ENCODE measurements around the gene FBXO47. TPM values are rescaled to one million over a fixed set of nuclear protein-coding genes. Genes with fewer than 3 reads are reported as not detected.
A peak's percentile ranks its signal among the peaks of the same experiment; 100 is the strongest.

Gene FBXO47
- not detected in 2 replicates for total RNA-seq (2014; rRNA removed; shearing (Covaris generic))

DNA sequence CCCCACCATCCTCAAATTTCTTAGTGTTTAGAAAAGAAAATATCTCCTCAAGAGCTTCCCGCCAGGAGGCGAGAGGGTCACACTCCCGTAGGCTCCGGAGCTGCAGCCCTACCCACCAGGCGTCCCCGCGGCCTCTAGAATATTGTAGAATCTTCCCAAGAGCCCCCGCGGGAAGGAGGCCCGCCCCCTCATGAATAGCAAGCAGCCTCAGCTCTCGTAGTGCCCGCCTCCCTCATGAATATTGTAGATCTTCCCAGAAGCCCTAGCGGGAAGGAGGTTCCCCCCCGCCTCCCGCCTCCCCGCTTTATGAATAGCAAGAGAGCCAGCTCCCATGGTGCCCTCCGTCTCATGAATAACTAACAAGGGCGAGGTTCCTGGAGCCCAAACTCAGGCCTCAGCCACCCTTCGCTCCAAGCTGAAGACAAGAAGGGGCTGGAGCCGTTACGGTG is at the start of gene FBXO47:
FBXO47 (minus strand) TSS at position 114 of the 449 bp plus-strand sequence. CDS start 4,378 bp downstream, outside the sequence.
- H3K36me3 ChIP-seq (replicated peaks; ENCODE audit: control insufficient read depth, insufficient read depth, low read length) = no peaks in the 10 kb centered on the region
- H3K27me3 ChIP-seq (ENCODE audit: control insufficient read depth, insufficient read depth, low read length) = no peaks in the 10 kb centered on the region
- DNase-seq = peak; percentile 82
- no peak within 1 kb of the TSS for H3K4me3 ChIP-seq (ENCODE audit: insufficient read depth, low read depth, low read length)

- Histone ChIP-seq H3K27me3 (ENCODE audit: control insufficient read depth, insufficient read depth, low read length) (no peaks in the 10 kb centered on the region), H3K4me3 (ENCODE audit: insufficient read depth, low read depth, low read length) (no peak overlapping the region), H3K36me3 (replicated peaks; ENCODE audit: control insufficient read depth, insufficient read depth, low read length) (no peaks in the 10 kb centered on the region)
- no peak for DNase-seq
Measured at GRCh38 chr17:39016193-39017153, 49.3 kb upstream of the FBXO47 start.

DNA sequence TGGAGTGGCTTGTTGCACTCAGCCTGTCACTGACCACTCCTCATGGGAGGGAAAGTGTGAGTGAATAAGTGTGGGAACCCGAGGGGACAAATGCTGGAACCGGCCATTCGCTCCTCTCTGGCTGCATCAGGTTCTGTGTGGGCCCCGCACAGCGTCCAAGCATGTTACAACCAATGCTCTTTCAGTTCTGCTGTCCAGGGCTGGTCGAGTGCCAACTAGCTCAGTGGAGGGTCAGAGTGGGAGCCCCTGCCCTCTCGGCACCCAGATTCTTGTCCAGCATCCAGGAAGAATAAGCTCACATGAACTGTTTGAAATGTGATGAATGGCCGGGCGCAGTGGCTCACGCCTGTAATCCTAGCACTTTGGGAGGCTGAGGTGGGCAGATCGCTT is 48.3 kb upstream of the FBXO47 start:
- H3K36me3 ChIP-seq (replicated peaks; ENCODE audit: control insufficient read depth, insufficient read depth, low read length) = no peaks in the 10 kb centered on the region

GRCh38 chr17:39014795-39015545 is 47.8 kb upstream of the FBXO47 start:
- no peak for DNase-seq
- Histone ChIP-seq H3K27me3 (ENCODE audit: control insufficient read depth, insufficient read depth, low read length) (no peaks in the 10 kb centered on the region), H3K36me3 (replicated peaks; ENCODE audit: control insufficient read depth, insufficient read depth, low read length) (no peaks in the 10 kb centered on the region), H3K4me3 (ENCODE audit: insufficient read depth, low read depth, low read length) (no peak overlapping the region)

More for the DNA sequence above, 48.3 kb upstream of the FBXO47 start:
- H3K27me3 ChIP-seq (ENCODE audit: control insufficient read depth, insufficient read depth, low read length) = no peaks in the 10 kb centered on the region
- no peak for DNase-seq
- H3K4me3 ChIP-seq (ENCODE audit: insufficient read depth, low read depth, low read length) = no peak overlapping the region

DNA sequence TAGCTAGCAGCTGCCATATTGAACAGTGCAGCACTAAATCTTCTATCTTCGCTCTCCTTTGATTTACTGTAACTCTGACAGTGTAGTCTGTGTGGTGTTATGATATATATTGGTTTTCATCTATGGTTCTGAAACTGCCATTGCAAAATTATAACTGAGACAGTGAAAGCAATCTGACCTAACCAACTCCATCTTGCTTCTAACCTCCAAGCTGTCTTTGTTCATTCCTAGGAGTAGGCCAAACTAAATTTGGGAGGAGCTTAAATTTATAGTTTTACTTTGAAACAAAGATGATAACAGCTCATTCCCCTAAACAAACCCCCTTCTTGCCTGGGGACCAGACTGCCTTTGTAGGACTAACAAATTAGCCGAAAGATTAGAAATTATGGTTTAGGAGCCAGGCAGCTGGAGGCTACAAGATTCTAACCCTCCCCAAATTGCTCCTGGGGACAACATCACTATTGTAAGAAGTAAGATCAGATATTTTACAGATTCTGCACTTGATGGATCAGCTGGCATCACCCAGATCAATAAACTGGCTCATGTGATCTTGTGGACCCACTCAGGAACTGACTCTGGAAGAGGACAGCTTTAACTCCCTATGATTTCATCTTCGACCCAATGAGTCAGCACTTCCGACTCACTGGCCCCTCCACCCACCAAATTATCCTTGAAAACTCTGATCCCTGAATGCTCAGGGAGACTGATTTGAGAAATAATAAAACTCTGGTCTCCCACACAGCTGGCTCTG is 47.0 kb upstream of the FBXO47 start:
- H3K36me3 ChIP-seq (replicated peaks; ENCODE audit: control insufficient read depth, insufficient read depth, low read length) = no peaks in the 10 kb centered on the region
- no peak overlapping the region for H3K4me3 ChIP-seq (ENCODE audit: insufficient read depth, low read depth, low read length)
- DNase-seq = no peak
- H3K27me3 ChIP-seq (ENCODE audit: control insufficient read depth, insufficient read depth, low read length) = no peaks in the 10 kb centered on the region

GRCh38 chr17:39012725-39013124 is 45.5 kb upstream of the FBXO47 start:
- Histone ChIP-seq H3K36me3 (replicated peaks; ENCODE audit: control insufficient read depth, insufficient read depth, low read length) (no peaks in the 10 kb centered on the region), H3K27me3 (ENCODE audit: control insufficient read depth, insufficient read depth, low read length) (no peaks in the 10 kb centered on the region), H3K4me3 (ENCODE audit: insufficient read depth, low read depth, low read length) (no peak overlapping the region)
- DNase-seq = no peak

DNA sequence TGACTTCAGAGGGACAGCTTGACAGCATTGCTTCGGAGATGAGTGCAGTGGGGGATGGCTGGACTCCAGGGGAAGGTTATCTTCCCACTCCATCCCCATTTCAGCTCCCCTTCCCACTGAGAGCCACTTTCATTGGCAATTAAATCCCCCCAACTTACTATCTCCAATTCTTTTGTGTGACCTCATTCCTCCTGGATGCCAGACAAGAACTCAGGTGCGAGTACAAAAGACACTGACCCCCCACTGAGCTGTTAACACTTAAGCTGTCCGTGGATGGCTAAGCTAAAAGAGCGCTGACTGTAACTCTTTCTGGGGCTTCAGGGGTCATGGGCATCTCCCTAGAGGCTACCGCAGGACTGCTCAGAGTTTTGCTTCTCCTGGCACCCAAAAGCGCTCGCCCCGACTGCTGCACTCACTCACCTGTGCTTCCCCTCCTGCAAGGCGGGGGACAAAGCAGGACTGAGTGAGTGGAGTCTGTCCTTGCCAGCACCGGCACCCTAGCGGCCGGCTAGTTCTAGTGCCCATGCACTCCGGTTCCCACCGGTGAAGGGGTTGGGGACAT is 44.8 kb upstream of the FBXO47 start:
- no peaks in the 10 kb centered on the region for H3K36me3 ChIP-seq (replicated peaks; ENCODE audit: control insufficient read depth, insufficient read depth, low read length)
- DNase-seq = peak; percentile 54
- H3K4me3 ChIP-seq (ENCODE audit: insufficient read depth, low read depth, low read length) = peak overlapping the region; percentile 35
- H3K27me3 ChIP-seq (ENCODE audit: control insufficient read depth, insufficient read depth, low read length) = no peaks in the 10 kb centered on the region

GRCh38 chr17:39009581-39010001 is 42.4 kb upstream of the FBXO47 start:
- Histone ChIP-seq H3K27me3 (ENCODE audit: control insufficient read depth, insufficient read depth, low read length) (no peaks in the 10 kb centered on the region), H3K4me3 (ENCODE audit: insufficient read depth, low read depth, low read length) (no peak overlapping the region), H3K36me3 (replicated peaks; ENCODE audit: control insufficient read depth, insufficient read depth, low read length) (no peaks in the 10 kb centered on the region)
- no peak for DNase-seq

GRCh38 chr17:39008633-39009032 is 41.4 kb upstream of the FBXO47 start:
- Histone ChIP-seq H3K4me3 (ENCODE audit: insufficient read depth, low read depth, low read length) (no peak overlapping the region), H3K36me3 (replicated peaks; ENCODE audit: control insufficient read depth, insufficient read depth, low read length) (no peaks in the 10 kb centered on the region), H3K27me3 (ENCODE audit: control insufficient read depth, insufficient read depth, low read length) (no peaks in the 10 kb centered on the region)
- no peak for DNase-seq

GRCh38 chr17:39002991-39003715 is 36.0 kb upstream of the FBXO47 start:
- H3K4me3 ChIP-seq (ENCODE audit: insufficient read depth, low read depth, low read length) = no peak overlapping the region
- no peaks in the 10 kb centered on the region for H3K27me3 ChIP-seq (ENCODE audit: control insufficient read depth, insufficient read depth, low read length)
- DNase-seq = no peak
- H3K36me3 ChIP-seq (replicated peaks; ENCODE audit: control insufficient read depth, insufficient read depth, low read length) = no peaks in the 10 kb centered on the region

DNA sequence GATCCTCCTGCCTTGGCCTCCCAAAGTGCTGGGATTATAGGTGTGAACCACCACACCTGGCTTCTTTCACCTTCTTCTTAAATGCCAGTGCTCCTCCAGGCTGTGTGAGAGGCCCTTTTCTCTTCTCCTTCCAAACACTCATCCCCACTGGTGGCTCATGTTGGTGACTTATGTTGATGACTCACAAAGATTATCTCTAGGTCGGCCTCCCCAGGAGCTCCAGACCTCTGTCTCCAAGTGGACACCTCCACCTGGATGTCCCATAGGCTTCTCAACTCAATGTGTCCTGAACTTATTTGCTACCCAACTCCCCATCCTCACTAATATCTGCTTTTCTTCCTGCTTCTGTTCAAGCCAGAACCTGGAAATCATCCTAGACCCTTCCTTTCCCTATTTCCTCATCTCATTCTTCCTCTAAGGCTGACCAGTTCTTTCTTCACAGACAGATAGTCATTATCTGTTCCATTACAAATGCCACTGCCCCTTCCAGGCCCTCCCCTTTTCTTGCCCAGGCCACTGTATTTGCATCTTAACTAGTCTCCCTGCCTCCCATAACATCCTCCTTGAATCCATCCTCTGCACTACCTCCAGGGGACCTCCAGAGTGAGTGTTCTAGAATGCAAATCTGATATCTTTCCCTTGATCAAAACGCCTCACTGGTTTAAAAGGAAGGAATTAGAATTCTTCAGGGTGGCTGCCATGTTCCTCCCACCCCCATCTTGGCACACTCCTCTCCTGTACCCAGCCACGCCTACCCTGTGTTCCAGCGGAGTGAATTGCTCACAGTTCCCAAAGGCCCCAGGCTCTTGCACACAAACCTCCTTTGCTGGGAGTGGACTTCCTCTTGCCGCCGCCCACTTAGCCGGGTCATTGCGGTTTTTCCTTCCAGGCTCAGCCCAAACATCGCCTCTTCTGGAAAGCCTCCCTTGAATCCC is 34.8 kb upstream of the FBXO47 start:
- H3K27me3 ChIP-seq (ENCODE audit: control insufficient read depth, insufficient read depth, low read length) = no peaks in the 10 kb centered on the region
- H3K4me3 ChIP-seq (ENCODE audit: insufficient read depth, low read depth, low read length) = no peak overlapping the region
- peak; percentile 35 for DNase-seq
- no peaks in the 10 kb centered on the region for H3K36me3 ChIP-seq (replicated peaks; ENCODE audit: control insufficient read depth, insufficient read depth, low read length)

DNA sequence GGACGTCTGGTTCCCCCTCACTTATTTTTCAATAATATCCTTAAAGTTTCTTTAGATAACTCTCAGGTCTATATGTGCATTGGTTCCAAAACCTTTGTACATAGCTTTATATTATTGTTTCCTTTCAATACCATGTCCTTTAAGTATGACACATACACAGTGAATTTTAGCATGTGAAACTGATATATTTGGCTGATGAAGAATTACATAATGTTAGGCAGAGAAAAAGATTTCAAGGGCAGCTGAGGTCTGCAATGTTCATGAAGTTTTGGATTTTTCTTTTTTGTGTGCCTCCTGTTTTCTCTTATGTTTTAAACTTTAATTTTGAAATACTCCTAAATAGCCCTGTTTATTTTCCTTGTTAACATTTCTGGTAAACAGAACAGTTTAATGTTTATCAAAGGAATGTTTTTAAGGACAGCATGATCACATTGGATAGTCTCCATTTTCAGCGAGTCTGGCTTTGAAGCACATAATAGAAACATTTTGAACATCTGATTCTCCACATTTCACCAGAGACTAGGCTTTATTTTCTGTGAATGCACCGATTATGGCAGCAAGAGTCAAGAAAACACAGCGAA is 32.9 kb upstream of the FBXO47 start:
- H3K4me3 ChIP-seq (ENCODE audit: insufficient read depth, low read depth, low read length) = no peak overlapping the region
- no peaks in the 10 kb centered on the region for H3K27me3 ChIP-seq (ENCODE audit: control insufficient read depth, insufficient read depth, low read length)
- no peak for DNase-seq
- no peaks in the 10 kb centered on the region for H3K36me3 ChIP-seq (replicated peaks; ENCODE audit: control insufficient read depth, insufficient read depth, low read length)

Data from H7 (cell line).